NCI-H510A (cell line): ENCODE data around the gene MAP4K4.

ENCODE experiments used
- DNase-seq: peaks from one replicate; lab custom pipeline; 2025; lab: John Stamatoyannopoulos, UW

The MAP4K4 gene

DNA sequence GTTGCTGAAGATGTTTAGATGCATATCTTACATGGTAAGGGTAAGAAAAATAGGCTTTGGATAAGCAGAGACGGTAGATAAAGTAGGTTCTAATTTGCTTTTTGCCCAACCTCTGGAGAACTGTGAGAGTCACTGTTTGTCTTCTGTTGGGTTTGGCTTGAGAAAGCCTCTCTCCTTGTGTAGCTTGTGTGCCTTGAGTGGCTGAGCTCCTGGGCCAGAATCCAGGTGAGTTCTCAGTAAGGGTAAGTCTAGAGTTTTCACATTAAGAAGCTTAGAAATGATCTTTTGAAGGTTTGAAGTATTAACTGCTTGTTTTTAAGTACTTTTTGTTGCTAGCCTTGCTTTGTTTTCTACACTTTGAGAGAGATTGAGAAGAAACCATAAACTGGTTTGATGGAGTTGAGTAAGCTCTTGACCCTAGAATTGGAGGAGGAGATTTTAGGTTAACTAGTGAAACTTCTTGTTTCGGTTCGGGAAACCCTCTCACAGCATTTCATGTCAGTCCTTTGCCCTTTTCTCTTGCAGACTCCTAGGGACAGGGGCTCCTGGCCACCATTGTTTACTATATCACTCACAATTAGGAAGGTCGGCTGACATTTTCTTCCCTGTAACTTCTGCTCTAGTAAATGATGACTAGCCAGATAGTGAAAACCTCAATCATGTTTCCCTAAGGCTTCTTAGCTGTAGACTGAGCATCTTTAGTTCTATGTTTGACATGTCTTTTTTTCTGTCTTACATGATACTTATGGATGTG is 26.0 kb downstream of the MAP4K4 start:
- no peak for DNase-seq

- DNase-seq: no peak
Observed at GRCh38 chr2:101724125-101724474, 26.6 kb downstream of the MAP4K4 start.

DNA sequence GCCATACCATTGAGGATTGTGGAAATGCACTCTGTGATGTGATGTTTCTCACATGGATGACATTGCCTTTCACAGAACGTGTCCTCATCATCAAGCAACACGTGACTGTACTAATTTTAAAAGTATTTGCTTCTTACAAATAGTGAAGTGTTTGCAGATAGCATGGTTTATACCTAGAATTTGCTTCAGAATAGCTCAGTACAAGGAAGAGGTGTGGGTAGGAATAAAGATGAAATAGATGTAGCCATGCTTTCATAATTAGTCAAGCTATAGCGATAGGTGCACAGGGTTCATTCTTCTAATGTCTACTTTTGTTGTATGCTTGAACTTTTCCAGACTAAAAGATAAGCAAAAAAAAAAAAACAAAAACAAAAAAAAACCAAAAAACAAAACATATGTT is 27.5 kb downstream of the MAP4K4 start:
- no peak for DNase-seq

DNA sequence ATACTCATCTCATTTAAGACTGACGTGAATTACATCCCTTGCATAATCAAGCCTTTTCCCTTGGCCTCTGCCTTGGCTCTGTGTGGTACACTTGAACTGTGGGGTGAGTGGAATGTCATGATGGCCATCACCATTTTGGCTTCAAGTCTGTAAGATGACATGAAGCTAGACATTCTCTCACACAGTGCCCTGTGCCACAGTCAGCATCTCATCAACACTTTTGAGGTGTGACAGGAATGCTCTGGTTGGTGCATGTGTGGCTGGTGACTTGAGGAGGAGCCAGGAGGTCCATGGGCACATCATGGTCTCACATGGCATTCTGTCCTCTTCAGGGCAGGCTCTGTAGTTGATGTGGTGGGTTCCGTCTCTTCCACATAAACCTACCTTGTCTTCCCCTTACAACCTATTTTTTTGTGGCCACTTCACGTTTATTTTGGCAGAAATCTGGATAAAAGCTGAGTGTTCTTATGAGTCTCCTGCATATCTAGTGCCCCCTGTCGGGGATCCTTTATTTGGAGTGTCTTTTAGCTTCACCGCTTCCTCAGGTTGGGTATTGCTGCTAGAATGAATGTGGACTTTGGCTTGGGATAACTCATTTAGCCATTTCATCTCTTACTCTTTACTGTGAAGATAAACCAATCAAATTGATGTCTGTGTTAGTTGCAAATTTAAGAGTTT is 28.1 kb downstream of the MAP4K4 start:
- no peak for DNase-seq

- DNase-seq: no peak
Observed at GRCh38 chr2:101728865-101729264, 31.4 kb downstream of the MAP4K4 start.

GRCh38 chr2:101729521-101730190 is 32.1 kb downstream of the MAP4K4 start:
- DNase-seq: no peak

DNA sequence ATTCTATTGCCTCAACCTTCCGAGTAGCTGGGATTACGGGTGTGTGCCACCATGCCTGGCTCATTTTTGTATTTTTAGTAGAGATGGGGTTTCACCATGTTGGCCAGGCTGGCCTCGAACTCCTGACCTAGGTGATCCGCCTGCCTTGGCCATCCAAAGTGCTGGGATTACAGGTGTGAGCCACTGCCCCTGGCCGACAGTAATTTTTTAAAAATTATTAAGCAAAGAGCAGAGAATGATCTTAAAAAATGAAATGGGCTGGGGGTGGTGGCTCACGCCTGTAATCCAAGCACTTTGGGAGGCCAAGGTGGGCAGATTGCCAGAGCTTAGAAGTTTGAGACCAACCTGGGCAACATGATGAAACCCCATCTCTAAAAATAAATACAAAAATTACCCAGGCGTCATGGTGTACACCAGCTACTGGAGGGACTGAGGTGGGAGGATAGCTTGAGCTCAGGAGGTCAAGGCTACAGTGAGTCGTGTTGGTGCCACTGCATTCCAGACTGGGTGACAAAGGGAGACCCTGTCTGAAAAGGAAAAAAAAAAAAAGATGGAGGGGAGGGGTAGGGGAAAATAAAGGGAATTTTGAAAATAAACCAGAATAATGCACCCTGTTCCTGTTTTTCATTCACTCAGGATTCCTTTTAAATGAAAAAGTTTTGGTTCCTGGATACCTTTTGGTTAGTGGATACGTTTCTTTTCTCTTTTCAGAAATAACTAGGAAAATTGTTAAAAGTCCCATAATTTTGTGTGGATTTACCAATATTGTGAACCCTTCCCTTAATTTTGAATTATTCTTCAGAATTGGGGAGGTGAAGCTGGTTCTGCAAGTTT is 33.9 kb downstream of the MAP4K4 start:
- no peak for DNase-seq

DNA sequence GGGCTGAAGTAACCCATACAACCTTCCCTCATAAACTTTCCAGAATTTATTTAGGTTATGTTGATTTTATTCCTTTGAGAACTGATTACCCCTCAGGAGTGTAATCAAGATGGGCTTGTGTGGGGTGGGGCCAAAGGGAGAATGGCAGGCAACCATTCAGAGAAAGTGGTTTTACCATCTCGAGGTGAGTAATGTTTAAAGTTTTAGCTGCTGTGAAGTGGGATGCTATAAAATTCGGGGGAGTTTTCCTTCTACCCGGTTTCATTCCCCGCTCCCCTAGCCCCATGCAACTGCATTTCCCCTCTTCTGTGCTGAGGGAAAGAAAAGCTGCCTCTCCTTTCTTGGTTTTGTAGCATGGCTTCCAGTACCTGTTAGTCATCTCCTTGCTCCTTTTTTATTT is 34.7 kb downstream of the MAP4K4 start:
- no peak for DNase-seq

GRCh38 chr2:101732773-101733256 is 35.3 kb downstream of the MAP4K4 start:
- DNase-seq: no peak

GRCh38 chr2:101733257-101733993 is 35.9 kb downstream of the MAP4K4 start:
- no peak for DNase-seq

- no peak for DNase-seq
Observed at GRCh38 chr2:101734505-101735165, 37.1 kb downstream of the MAP4K4 start.

- no peak for DNase-seq
Observed at GRCh38 chr2:101735166-101735533, 37.6 kb downstream of the MAP4K4 start.

GRCh38 chr2:101736233-101736632 is 38.7 kb downstream of the MAP4K4 start:
- DNase-seq: no peak

DNA sequence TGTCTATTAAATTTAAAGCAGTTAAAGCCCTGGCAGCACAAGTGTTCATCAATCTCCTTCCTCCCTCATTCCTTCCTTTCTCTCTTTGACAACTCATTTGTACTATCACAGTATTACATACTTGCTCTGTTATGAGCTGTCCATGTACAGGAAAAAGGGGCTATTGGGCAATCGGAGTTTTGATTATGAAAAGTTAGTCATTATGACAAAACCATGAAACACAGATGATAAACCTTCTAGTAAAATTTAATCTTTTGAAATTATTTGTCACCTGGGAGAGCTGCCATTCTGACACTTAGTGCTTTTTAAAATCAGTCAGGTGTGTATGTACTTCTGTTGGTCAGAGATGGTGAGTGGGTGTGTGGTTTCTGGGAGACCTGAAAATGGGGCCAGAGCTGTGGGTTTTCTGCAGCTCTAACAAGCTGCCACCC is 39.4 kb downstream of the MAP4K4 start:
- DNase-seq: no peak

GRCh38 chr2:101737478-101738255 is 40.2 kb downstream of the MAP4K4 start:
- no peak for DNase-seq

DNA sequence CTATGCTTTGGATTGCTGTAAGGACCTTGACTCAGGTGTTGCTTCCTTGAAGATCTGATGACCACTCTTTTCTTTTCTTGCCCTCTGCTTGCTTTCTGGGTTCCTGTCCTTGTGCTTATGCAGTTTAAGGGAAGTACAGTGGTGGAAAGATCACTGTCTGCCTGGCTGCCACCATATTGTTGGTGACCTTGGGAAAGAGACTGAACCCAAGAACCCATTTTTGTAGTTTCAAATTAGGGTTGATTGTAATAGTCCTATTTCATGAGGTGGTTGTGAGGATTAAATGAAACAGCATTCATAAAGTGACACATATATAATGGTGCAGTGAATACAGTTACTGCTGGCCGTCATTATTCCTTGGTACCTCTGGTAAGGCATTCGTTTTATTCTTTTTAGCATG is 41.1 kb downstream of the MAP4K4 start:
- no peak for DNase-seq

GRCh38 chr2:101740555-101740964 is 43.1 kb downstream of the MAP4K4 start:
- no peak for DNase-seq

DNA sequence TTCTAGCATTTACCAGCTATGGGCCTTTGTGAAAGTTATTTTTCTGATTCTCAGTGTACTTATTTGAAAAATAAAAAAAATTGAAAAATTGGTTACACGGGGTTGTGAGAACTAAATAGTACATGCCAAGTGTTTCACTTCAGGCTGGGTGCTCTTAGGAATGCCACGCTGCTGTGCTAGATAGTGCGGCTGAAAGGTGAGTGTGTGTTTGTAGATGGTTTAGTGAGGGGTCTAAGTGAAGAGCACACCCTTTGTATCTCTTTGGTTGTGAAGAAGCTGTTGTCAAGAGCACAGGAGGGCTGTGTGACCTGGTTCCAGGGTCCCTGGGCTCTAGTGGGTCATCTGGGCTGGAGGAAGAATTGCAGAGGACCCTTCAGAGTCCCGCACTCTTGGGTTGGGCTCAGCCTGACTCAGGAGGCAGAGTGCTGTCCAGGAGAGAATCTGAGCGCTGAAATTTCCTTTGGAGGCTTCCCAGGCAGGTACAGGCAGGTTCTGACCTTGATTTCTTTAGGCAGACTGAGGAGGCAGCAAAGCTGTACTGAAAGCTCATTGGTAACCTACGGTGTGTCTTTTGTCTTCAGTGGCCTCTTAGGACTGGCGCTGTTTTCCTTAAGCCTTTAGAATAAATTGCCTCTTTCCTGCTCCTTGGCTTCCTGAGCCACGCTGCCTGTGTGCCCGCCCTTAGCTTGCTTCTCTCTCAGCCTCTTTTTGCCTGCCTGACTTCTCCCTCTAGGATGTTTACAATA is 44.4 kb downstream of the MAP4K4 start:
- no peak for DNase-seq

DNA sequence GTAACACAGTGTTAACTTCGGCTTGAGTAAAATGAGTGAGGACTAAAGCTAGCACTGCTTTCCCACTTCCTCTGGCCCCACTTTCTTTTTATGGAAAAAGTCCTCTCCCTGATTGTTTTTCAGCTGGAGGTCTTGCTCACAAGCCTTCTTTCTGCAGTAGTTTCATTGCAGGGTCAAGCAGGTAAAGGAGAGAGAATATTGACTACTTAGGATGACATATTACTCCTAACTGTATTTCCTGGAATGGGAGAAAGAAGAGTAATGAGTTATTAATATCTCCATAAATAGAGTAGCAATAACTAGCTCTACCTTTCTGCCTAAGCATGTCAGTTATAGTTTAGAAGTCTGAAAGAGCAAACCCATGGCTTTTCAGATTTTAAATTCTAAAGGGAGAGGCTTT is 45.0 kb downstream of the MAP4K4 start:
- DNase-seq: no peak
